Esophagus muscularis mucosa (tissue), 3 donors: Measurements from ENCODE around the gene WDR3.

Experiments used
- CTCF ChIP-seq, 3 experiments: fragments of 200-600 bp in 2 of 3; fragments of 450-650 bp in 1 of 3; sonication (generic) in 2 of 3; IDR thresholded peaks; one replicate each; pipeline ENCODE4 v1.5.1; 2017 to 2019; ENCODE audit warnings: antibody characterized with exemption in 3 of 3, mild to moderate bottlenecking in 2 of 3, moderate library complexity in 1 of 3
- POLR2A ChIP-seq: fragments of 450-650 bp; IDR thresholded peaks from one replicate; pipeline ENCODE4 v1.6.1; 2017; ENCODE audit warnings: antibody characterized with exemption, moderate library complexity, mild to moderate bottlenecking, low read depth
- POLR2AphosphoS5 ChIP-seq, 2 donors: sonication (generic); formaldehyde crosslinking; IDR thresholded peaks; one replicate each; pipeline ENCODE4 v1.6.1; 2017; ENCODE audit warnings: antibody characterized with exemption in 2 of 2

- no peak for TF ChIP-seq CTCF (IDR thresholded peaks at IDR 0.05)
- no peak for TF ChIP-seq POLR2AphosphoS5 (IDR thresholded peaks at IDR 0.05)
- TF ChIP-seq POLR2A: no peak
Measured at GRCh38 chr1:118007391-118007790, 77.9 kb downstream of the WDR3 start.
